LoVo (cell line): ENCODE results near the gene IRF3.
A peak's percentile ranks its signal among the peaks of the same experiment; 100 is the strongest.

ENCODE experiments used
- DNase-seq: peaks from one replicate; pipeline ENCODE4 v3.0.0-alpha.2; 2016; ENCODE audit warnings: low spot score

IRF3 gene

DNA sequence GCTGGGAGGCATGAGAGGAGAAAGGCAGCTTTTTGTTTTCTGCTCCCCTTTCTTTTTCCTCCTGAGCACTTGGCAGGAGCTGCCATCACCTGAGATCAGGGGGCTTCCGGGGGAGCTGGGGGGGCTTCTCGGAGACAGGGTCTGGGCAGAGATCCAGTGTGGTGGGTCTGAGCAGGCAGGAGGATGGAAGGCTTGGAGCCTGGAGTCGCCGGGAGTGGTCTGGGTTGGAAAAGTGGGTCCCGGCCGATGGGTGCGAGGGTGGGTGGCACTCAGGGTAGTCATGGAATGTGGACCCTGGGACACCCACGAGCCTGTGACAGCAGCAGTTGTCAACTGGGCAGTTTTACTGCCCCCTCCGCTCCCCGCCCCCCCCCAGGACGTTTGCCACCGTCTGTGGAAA lies 21.5 kb upstream of the IRF3 start:
- DNase-seq: no peak

DNA sequence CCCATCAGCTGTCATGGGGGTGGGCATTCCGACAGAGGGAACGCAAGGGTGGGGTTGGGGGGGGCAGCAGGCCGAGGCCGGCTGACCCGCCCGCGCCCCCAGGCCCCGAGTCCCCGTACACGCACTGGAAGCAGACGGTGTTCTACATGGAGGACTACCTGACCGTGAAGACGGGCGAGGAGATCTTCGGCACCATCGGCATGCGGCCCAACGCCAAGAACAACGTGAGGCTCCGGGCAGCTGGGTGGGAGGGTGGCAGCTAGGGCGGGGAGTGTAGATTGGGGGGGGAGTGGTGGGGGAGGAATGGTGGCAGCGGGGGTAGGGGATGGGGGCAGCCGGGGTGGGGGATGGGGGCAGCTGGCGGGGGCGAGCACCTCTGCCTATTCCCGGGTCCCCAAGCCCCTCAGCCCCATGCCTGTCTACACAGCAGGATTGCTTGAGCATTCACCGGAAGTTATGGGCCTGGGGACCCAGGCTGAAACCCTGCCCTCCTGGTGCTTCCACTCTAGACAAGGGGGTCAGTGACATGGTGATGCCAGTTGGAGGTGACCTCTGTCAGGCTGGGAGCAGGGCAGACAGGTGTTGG lies 20.9 kb upstream of the IRF3 start:
- no peak for DNase-seq

DNA sequence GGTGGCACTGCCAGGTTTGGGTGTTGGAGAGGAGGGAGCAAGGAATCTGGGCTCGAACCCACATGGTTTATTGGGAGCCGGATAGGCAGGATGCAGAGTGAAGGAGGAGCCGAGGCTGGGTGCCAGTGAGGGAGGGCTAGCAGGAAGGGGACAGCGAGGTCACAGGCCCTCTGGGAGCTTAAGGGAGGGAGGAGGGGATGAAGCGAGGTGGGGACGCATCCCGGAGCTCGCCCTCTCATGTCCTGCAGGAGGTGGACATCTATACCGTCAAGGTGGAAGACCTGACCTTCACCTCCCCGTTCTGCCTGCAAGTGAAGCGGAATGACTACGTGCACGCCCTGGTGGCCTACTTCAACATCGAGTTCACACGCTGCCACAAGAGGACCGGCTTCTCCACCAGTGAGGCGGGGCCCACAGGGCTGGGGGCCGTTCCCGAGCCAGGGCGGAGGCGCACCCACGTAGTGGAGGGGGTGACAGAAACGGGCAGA lies 20.2 kb upstream of the IRF3 start:
- DNase-seq: no peak

DNA sequence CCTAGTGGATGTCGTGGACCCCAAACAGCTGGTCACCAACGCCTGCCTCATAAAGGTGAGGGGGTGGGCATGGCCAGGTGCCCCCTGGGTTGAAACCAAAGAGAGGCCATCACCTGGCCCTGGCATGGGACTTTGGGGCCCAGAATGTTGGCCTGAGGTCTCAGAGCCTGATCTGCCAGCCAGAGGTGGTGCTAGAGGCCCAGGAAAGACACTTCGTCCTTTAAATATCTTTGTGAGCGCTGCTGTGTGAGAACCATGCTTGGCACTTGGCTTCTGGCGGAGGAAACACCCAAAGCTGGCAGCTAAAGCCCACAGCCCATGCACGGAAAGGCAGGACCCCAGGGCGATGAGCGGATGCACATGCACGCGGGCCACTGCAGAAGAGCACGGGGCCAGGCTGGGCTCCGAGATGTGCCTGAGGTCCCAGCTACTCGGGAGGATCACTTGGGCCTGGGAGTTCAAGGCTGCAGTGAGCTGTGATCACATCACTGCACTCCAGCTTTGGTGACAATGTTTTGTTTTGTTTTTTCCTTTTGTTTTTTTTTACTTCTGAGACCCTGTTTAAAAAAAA lies 19.4 kb upstream of the IRF3 start:
- DNase-seq: no peak

DNA sequence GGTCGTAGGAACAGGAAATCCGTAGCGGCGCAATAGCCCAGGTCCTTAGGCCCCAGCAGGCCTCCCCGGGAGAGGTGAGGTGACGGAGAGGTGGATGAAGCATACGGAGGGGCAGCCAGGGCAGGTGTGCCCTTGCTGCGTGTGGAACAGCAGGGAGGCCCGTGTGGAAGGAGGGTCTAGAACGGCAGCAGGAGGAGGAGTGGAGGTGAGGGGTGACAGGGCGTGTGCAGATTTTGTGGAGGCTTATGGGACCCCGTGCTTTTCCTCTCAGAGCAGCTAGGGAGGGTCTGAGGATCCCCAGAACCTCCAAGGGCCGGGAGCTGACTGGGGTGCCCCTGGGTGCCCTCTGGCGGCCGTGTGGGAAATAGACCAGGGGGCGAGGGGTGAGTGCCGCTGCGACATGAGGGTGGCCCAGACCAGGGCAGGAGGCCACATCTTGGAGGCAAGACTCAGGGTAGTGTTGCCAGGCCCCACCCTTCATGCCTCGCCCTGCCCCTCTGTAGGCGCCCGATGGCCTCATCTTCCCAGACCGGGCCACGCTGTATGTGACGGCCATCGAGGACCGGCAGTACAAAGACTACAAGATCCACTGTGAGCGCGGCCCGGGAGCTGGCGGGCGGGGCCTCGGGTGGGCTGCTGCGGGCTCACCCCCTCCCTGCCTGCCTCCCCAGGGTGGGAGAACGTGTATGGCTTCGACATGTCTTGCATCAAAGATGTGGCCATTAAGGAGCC lies 18.8 kb upstream of the IRF3 start:
- no peak for DNase-seq

DNA sequence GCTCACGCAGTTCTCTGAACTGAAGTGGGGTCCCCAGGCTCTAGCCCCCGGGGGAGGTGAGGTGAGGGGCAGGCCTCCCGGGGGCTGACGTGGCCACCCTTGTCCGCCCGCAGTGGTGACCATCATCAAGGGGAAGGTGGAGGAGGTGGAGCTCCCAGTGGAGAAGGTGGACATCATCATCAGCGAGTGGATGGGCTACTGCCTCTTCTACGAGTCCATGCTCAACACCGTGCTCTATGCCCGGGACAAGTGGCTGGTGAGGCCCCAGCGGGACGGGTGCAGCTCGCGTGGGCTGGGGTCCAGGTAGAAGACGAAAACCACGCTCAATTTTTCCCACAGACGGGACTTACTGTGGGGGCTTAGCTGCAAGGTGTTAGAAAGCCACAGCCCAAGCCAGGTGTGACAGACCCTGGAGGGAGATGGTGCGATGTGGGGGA lies 18.2 kb upstream of the IRF3 start:
- DNase-seq: no peak

DNA sequence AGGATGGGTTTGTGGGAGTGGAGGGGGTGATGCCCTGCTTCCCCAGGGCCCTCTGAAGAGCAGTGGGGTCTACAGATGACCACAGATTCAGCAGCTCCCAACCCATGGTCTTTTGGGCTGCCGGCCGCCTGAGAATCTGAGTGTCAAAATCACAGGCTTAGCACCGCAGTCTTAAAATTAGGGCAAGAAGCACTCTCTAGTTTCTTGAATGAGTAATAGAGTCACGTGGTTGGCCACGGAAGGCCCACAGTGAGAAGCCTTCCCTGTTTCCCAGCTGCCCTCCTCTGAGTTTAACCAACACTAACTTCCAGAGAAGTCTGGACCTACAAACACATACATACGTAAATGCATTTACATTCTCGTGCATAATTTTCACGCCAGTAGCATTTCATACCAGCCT lies 16.6 kb upstream of the IRF3 start:
- DNase-seq: no peak

DNA sequence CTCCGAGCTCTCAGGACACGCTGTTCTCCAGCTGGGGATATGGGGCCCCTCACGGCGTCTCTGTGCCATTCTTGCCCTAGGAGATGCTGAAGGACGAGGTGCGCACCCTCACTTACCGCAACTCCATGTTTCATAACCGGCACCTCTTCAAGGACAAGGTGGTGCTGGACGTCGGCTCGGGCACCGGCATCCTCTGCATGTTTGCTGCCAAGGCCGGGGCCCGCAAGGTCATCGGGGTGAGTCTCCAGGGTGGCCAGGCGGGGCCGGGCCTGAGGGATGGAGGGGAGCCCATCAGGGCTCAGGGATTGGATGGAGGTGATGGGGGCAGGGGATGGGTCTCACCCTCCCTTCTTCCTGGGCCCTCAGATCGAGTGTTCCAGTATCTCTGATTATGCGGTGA lies 16.2 kb upstream of the IRF3 start:
- no peak for DNase-seq

DNA sequence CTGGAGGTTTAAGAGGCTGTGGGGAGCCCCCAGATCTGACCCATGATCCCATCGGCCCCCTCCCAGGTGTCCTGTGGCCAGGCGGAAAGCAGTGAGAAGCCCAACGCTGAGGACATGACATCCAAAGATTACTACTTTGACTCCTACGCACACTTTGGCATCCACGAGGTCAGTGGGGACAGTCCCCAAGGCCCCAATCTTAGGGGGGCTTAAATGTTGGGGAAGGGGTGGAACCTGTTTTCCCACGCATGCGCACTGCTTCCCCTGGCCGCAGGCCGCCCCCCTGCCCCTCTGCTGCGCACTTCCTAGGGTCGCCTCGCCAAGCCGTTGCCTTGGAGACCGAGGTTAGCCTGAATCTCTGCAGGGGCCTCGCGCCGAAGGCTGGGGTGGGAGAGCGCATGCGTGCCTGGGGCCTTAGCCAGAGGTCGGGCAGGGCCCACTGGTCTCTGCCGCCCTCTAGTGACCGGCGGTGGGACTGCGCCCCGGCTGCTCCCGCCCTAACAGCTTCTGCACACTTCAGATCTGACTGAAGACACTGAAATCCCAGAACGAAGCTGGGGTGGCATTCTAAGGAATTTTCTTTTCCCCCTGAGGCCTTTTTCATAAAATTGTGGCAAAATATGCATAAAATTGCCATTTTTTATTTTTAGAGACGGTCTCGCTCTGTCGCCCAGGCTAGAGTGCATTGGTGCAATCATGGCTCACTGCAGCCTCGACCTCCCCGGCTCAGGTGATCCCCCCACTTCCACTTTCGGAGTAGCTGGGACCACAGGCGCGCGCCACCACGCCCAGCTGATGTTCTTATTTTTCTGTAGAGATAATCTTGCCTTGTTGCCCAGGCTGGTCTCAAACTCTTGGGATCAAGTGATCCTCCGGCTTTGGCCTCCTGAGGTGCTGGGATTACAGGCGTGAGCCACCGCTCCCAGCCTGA lies 15.0 kb upstream of the IRF3 start:
- DNase-seq: peak; percentile 81

DNA sequence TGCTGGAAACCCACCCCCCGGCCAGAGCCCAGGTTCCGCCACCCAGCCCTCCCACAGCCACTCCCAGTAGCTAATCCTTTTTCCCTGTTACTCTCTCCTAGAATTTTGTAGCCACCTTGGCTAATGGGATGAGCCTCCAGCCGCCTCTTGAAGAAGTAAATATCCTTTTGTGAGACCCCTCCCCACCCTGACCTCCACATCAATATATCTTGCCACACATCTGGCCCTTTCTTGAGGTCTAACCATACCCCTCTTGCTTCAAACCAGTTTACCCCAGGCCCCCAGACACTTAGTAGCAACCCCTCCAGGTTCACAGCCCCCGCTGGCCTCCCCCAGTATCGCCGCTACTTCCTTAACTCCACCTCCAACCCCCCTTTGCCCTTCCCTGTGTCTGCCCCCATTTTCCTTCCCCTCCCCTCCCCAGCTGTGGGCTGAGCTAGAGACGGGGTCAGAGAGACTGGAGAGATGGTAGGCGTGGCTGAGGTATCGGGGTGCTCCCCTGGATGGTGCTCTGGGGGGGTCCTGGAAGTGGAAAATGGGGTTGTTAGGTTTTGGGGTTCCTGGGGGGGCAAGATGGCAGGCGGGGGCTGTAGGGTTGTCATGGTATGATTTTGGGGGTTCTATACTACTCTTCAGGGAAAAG lies 14.2 kb upstream of the IRF3 start:
- no peak for DNase-seq

DNA sequence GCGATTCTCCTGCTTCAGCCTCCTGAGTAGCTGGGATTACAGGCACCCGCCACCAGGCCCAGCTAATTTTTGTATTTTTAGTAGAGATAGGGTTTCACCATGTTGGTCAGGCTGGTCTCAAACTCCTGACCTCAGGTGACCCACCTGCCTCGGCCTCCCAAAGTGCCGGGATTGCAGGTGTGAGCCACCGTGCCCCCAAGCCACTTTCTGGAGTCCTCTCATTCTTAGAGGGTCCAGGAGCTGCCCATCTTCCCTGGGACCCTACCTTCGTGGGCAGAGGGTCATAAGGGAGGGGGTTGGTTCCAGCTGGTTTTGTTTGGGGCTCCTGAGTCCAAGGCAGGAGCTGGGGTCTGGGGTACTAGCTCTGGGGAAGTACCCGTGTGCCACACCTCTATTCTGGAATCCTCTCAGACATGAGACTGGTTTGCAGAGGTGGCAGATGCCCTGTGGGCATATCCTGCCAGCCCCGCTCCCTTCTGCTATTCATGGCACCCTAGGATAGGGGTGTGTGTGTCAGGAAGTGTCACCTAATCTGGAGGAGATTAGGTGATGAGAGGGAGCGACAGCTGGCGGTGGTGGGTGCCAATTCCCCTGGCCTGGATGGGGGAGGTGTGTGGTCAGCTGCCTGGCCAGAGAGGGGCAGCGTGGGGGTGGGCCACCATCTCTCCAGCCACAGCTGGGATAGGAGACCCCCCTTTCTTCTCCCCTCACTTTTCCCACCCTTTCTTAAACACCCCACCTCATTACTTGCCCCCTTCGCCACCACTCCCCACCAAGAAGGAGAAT lies 13.5 kb upstream of the IRF3 start:
- no peak for DNase-seq

DNA sequence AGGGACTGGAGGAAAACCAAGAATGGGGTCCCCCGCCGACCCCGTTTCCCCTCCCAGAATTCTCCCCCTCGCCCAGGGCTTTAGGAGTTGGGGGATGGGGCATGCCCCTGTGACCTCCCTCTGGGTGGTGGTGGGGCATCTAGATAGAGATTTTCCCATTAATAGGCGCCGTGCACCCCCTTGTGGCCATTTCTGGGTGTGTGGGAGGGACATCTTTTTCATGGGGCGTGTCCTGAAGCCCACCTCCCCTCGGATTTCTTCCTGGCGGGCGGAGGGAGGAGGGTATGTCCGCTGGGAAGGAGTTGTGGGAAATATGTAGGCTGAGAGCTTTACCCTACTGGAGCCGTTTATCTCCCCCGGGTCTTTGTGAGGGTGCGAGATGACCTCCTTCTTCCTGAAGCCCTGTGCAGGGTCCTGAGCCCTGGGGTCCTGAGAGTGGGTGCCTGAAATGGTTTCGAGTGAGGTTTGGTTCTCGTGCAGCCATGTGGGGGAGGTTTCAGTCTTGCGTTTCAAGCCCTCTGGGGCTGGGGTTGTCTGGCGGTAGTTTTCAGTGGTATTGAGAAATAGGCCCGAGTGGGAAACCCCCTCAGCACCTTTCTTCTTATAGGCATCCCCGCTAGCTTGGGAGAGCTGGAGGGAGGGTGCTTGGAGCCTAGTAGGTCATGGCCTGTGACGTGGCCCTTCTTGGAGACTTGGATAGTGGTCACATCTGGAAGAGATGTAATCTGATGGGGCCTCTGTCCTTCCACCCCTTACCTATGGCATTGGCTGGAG lies 12.4 kb upstream of the IRF3 start:
- DNase-seq: peak; percentile 37

DNA sequence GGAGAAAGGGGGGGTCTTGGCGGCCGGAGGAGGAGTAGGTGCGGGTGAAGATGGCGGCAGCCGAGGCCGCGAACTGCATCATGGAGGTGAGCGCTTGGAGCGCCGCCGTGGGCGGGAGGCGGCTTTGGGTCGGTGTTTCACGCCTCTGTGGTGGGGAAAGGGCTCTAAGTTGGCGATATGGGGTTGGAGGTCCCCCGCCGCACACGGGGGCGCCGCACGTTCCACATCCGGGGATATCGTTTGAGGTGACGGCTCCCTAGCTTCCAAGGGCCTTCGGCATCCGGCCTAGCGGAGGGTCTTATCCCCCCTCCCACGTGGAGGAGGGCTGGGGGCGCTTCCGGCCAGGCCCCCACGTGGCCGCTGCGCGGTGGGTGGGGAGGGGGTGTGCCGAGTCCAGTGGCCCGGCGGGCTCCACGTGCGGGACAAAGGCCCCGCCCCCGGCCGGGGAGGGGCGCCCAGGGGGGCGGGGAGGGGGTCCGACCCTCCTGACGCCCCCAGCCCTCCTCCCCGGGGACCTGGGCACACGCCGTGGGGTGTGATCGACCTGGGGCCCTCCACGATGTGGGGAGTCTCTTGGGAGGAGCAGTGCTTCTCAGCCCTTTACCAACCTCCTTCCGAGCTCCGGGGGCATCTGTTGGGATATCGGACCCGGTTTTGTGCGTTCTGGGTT lies 11.7 kb upstream of the IRF3 start, which contains the start of gene PRMT1:
Gene PRMT1 (plus strand): TSS at position 41 of the 670 bp plus-strand sequence. CDS start 10 bp downstream, at position 51.
- no peak for DNase-seq

DNA sequence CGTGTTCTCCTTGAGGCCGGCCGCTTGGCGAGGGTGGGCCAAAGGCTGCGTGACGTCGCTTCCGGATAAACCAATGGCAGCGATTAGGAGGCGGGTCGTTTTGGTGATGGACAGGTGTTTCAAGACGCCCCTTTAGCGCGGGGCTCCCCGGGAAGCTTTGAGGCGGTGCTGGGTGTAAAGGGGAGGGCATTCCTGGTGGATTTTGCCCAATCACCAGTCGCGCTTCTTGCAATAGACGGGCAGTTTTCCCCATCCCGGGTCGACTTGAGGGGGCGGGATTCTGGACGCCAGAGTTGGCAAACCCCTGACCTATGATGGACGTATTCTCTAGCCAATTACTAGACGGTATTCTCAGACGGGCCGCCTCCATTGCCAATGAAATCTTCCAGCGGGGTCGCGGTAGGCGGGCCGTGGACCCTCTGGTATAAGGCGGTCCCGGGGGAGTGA lies 11.2 kb upstream of the IRF3 start:
- peak; percentile 99 for DNase-seq

DNA sequence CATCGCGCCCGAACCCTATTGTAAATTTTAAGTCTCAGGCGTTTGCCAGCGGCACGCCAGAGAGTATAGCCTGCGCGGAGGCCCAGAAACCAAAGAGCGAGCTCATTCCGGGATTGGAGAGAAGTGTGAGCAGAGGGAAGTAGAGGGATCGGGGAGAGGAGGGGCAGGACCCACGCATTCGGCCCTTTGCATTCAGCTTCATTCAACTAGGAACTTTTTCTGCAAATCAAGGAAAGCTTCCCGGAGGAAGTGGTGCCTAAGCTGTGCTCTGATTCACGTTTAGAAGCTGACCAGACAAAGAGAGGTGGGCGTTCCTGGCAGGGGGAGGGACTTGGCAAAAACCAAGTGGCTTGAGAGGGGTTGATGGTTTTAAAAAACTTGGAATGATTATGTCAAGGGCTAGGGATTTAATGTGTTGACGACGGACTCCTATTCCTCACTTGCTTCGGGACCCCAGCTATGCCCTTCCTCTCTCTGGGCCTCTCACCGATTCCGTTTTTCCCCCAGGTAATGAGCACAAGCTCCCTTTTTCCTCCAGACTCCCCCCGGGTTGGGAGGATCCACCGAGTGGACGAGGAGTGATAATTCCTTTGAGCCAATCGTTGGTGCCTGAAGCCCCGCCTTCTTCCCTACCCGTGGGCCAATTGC lies 10.6 kb upstream of the IRF3 start:
- peak; percentile 90 for DNase-seq

DNA sequence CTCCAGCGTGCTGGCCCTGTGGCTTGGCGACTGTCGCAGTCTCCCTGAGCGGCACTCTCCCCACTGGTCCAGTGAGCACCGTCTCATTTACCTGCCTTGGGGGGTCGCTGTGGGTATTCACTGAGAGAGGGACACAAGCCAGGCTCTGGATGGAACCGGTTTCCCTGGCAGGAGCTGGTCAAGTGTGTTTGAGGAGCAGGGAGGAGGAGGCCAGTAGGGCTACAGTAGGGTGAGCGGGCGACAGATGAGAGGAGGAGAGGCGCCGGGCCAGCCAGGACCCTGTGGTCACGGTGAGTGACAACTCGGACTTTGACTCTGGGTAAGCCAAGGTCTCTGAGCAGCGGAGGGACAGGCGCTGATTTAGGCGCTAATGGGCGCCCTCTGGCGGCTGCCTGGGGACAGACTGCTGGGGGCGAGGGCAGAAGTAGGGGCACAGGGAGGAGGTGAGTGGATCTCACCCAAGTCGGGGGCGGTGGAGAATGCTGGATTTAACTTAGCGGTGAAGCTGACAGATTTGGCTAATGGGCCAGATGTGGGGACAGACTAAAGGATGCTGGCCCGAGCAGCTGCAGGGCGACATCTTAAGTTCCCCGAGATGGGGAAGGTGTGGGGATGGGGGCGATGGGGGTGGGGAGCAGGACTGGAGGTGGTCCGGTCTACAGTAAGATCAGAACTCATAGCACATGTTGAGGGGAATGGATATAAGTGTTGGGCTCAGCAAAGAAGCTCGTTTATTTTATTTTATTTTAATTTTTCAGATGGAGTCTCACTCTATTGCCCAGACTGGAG lies 6.7 kb upstream of the IRF3 start:
- DNase-seq: peak; percentile 64

DNA sequence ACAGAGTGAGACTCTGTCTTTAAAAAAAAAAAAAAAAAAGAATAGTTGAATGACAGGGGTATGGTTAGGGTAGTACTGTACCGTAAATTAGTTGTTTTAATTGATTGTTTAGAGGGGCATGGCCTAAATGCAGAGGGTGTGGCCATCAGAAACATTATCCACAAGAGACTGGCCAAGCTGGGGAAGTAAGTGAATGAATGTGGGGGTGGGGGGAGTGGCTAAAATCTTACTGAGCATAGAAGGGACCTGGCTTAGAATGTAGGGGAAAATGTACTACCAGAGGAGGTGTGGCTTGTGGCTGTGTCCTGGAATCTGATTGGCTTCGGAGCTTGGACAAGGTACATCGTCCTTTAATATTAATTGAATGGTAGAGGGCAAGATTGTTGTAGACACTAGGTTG lies 3.9 kb upstream of the IRF3 start:
- no peak for DNase-seq

DNA sequence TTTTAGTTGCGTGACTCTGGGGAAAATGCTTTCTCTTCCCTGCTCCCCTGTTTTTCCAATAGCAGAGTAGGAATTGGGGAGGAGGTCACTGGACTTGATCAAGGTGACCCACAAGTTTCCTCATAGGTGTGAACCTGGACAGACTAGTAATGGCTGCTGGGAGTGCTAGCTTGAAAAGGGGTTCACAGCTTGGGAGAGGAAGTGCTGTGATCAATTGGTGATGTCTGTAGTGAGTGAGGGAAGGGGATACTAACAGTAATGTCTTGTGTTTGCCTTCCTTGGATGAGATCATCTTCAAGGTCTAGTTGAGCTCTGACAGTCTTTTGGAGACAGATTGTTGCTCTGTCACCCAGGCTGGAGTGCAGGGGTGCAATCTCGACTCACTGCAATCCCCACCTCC lies 1.8 kb upstream of the IRF3 start:
- no peak for DNase-seq
